GM23338 (cell line): ENCODE results near the gene EPHA4. TPM values are rescaled to one million over a fixed set of nuclear protein-coding genes. Genes with fewer than 3 reads are reported as not detected.

Experiments used
- ATAC-seq: fragments of 200-7000 bp; cut with Tn5 transposase; 3 replicates; pipeline ENCODE4 v1.9.1; 2020
- DNase-seq: peaks from one replicate; pipeline ENCODE4 v3.0.0-alpha.2; 2015; ENCODE audit warnings: low spot score
- H2AFZ ChIP-seq: fragments of 200-600 bp; sonication (generic); 2 replicates; pipeline ENCODE4 v1.8.0; 2016; ENCODE audit warnings: antibody characterized with exemption, mild to moderate bottlenecking, moderate library complexity
- H3F3A ChIP-seq: fragments of 200-600 bp; sonication (generic); replicated peaks from 2 replicates; pipeline ENCODE4 v1.8.0; 2017; ENCODE audit warnings: antibody characterized with exemption, mixed run types, low read depth
- H3K27ac ChIP-seq: fragments of 200-600 bp; sonication (generic); 2 replicates; pipeline ENCODE4 v1.6.1; 2016; ENCODE audit warnings: low read depth
- H3K27me3 ChIP-seq: fragments of 200-600 bp; sonication (generic); 2 replicates; pipeline ENCODE4 v1.8.0; 2016; ENCODE audit warnings: mild to moderate bottlenecking, mixed run types, moderate library complexity; ENCODE audit not compliant: insufficient read depth
- H3K36me3 ChIP-seq: fragments of 200-600 bp; sonication (generic); 2 replicates; pipeline ENCODE4 v1.8.0; 2016; ENCODE audit warnings: mild to moderate bottlenecking; ENCODE audit not compliant: insufficient read depth
- H3K4me1 ChIP-seq: fragments of 200-600 bp; sonication (generic); 2 replicates; pipeline ENCODE4 v1.8.0; 2016; ENCODE audit warnings: mild to moderate bottlenecking, moderate library complexity; ENCODE audit not compliant: insufficient read depth
- H3K4me2 ChIP-seq: fragments of 200-600 bp; sonication (generic); 2 replicates; pipeline ENCODE4 v1.7.1; 2017; ENCODE audit warnings: mixed run types
- H3K4me3 ChIP-seq: fragments of 200-600 bp; sonication (generic); 2 replicates; pipeline ENCODE4 v1.6.1; 2016; ENCODE audit warnings: mixed run types
- H3K79me2 ChIP-seq: fragments of 200-600 bp; sonication (generic); replicated peaks from 2 replicates; pipeline ENCODE4 v1.8.0; 2017; ENCODE audit warnings: mild to moderate bottlenecking; ENCODE audit not compliant: insufficient read depth
- H3K9me2 ChIP-seq: fragments of 200-600 bp; sonication (generic); 2 replicates; pipeline ENCODE4 v1.8.0; 2017; ENCODE audit not compliant: insufficient read depth
- H4K20me1 ChIP-seq: fragments of 200-600 bp; sonication (generic); replicated peaks from 2 replicates; pipeline ENCODE4 v1.8.0; 2017; ENCODE audit warnings: mild to moderate bottlenecking; ENCODE audit not compliant: insufficient read depth
- H3K27ac Mint-ChIP-seq: 2 replicates; pipeline ENCODE4 v1.8.0; 2020; ENCODE audit warnings: inconsistent platforms, mild to moderate bottlenecking, moderate library complexity, mixed read lengths
- H3K27me3 Mint-ChIP-seq: 3 replicates; pipeline ENCODE4 v1.8.0; 2022; ENCODE audit warnings: low read depth, mild to moderate bottlenecking, moderate library complexity, mixed read lengths, inconsistent platforms; ENCODE audit not compliant: insufficient read depth, poor library complexity
- H3K36me3 Mint-ChIP-seq: 3 replicates; pipeline ENCODE4 v1.8.0; 2021; ENCODE audit warnings: low read depth, mild to moderate bottlenecking, inconsistent platforms, moderate library complexity, mixed read lengths
- H3K4me1 Mint-ChIP-seq: 3 replicates; pipeline ENCODE4 v1.8.0; 2020; ENCODE audit warnings: mild to moderate bottlenecking, inconsistent platforms, mixed read lengths
- H3K4me3 Mint-ChIP-seq: 3 replicates; pipeline ENCODE4 v1.8.0; 2021; ENCODE audit warnings: moderate library complexity, mild to moderate bottlenecking, inconsistent platforms, mixed read lengths
- H3K9me3 Mint-ChIP-seq: 3 replicates; pipeline ENCODE4 v1.8.0; 2020; ENCODE audit warnings: moderate library complexity, mild to moderate bottlenecking, inconsistent platforms, mixed read lengths
- CREB1 ChIP-seq: fragments of 250-450 bp; sonication (Bioruptor Pico); IDR thresholded peaks from 2 replicates; pipeline ENCODE4 v1.5.0; 2020; ENCODE audit warnings: low read depth, mild to moderate bottlenecking, moderate library complexity
- CTCF ChIP-seq, 2 experiments: fragments of 200-600 bp in 1 of 2; sonication (generic) in 1 of 2; conservative IDR thresholded peaks; 2 replicates each; pipeline versions ENCODE4 v1.5.1 to v1.6.1; 2016 to 2017; ENCODE audit warnings: antibody characterized with exemption in 2 of 2, low read depth in 2 of 2, mild to moderate bottlenecking in 2 of 2, moderate library complexity in 1 of 2
- ETS1 ChIP-seq: IDR thresholded peaks from 2 replicates; pipeline ENCODE4 v1.6.1; 2016; ENCODE audit warnings: antibody characterized with exemption
- EZH2 ChIP-seq: fragments of 200-600 bp; sonication (generic); IDR thresholded peaks from one replicate; pipeline ENCODE4 v1.8.0; 2017; ENCODE audit warnings: antibody characterized with exemption, mild to moderate bottlenecking, low read depth; ENCODE audit not compliant: unreplicated experiment
- EZH2phosphoT487 ChIP-seq: fragments of 200-600 bp; sonication (generic); IDR thresholded peaks from one replicate; pipeline ENCODE4 v1.8.1; 2018; ENCODE audit warnings: antibody characterized with exemption; ENCODE audit not compliant: unreplicated experiment
- JUNB ChIP-seq: IDR thresholded peaks from one replicate; pipeline ENCODE4 v1.6.1; 2016; ENCODE audit warnings: antibody characterized with exemption; ENCODE audit not compliant: unreplicated experiment
- NANOG ChIP-seq: IDR thresholded peaks from 2 replicates; pipeline ENCODE4 v1.6.1; 2016; ENCODE audit warnings: antibody characterized with exemption, borderline replicate concordance
- POLR2AphosphoS5 ChIP-seq: IDR thresholded peaks from 2 replicates; pipeline ENCODE4 v1.6.1; 2016; ENCODE audit warnings: antibody characterized with exemption, low read depth
- REST ChIP-seq: IDR thresholded peaks from one replicate; pipeline ENCODE4 v1.6.1; 2018; ENCODE audit warnings: antibody characterized with exemption; ENCODE audit not compliant: unreplicated experiment
- STAT1 ChIP-seq: IDR thresholded peaks from one replicate; pipeline ENCODE4 v1.6.1; 2016; ENCODE audit warnings: antibody characterized with exemption; ENCODE audit not compliant: unreplicated experiment
- ZNF114 ChIP-seq: fragments of 250-450 bp; sonication (Bioruptor Pico); IDR thresholded peaks from 2 replicates; pipeline ENCODE4 v1.5.0; 2020; ENCODE audit warnings: mild to moderate bottlenecking, moderate library complexity
- ZNF331 ChIP-seq: fragments of 250-450 bp; sonication (Bioruptor Pico); IDR thresholded peaks from 2 replicates; pipeline ENCODE4 v1.5.0; 2020; ENCODE audit warnings: low read depth, mild to moderate bottlenecking, moderate library complexity
- polyA plus RNA-seq: library from polyadenylated mRNA; unstranded; fragments of >200 nt; fragmentation: Nextera tagmentation; extraction: Ambion mirVana; gene quantifications from 2 replicates; pipeline ENCODE4 v1.2.1, GENCODE V29; 2016
- total RNA-seq: library from RNA; depleted of rRNA; stranded (reverse); fragments of >200 nt; shearing (Covaris generic); gene quantifications from 2 replicates; pipeline ENCODE4 v1.2.3, GENCODE V29; 2014
- TF ChIP-seq, protein P1 (sequence below): fragments of 250-450 bp; sonication (Bioruptor Pico); IDR thresholded peaks from 2 replicates; pipeline ENCODE4 v1.5.0; 2020; ENCODE audit warnings: mild to moderate bottlenecking, moderate library complexity

The EPHA4 gene
- total and polyA plus RNA-seq, 2 experiments from 2014 or later: 4.1 to 6.2 TPM

DNA sequence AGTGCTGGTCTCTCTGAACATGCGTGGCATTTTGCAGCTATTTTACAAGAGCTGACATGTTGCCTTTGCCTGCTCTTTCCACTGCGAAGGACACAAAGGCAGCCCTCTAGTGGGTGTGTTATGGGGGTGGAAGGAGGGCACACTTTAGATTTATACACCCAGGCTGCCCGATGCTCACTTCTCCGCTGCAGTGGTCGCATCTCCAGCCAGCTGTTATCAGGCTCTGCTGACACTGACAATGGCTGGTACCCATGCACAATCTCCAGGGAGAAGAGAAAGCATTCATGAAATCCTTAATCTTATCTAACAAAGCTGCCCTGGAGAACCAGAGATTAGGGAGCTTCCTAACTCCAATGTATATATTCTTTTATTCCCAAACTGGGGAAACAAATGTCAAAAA is 113.5 kb downstream of the EPHA4 start:
- no peak overlapping the region for H3K4me2 ChIP-seq
- TF ChIP-seq CTCF (conservative IDR thresholded peaks at IDR 0.05; ENCODE audit: low read depth in 2 of 2) (no peak), REST (no peak), JUNB (no peak), POLR2AphosphoS5 (no peak), CREB1 (CRISPR knock-in tag) (no peak), ZNF114 (CRISPR knock-in tag) (no peak), STAT1 (no peak), ETS1 (no peak), ZNF331 (CRISPR knock-in tag) (no peak), EZH2 (no peak), NANOG (no peak), EZH2phosphoT487 (no peak)
- TF ChIP-seq, protein P1, sequence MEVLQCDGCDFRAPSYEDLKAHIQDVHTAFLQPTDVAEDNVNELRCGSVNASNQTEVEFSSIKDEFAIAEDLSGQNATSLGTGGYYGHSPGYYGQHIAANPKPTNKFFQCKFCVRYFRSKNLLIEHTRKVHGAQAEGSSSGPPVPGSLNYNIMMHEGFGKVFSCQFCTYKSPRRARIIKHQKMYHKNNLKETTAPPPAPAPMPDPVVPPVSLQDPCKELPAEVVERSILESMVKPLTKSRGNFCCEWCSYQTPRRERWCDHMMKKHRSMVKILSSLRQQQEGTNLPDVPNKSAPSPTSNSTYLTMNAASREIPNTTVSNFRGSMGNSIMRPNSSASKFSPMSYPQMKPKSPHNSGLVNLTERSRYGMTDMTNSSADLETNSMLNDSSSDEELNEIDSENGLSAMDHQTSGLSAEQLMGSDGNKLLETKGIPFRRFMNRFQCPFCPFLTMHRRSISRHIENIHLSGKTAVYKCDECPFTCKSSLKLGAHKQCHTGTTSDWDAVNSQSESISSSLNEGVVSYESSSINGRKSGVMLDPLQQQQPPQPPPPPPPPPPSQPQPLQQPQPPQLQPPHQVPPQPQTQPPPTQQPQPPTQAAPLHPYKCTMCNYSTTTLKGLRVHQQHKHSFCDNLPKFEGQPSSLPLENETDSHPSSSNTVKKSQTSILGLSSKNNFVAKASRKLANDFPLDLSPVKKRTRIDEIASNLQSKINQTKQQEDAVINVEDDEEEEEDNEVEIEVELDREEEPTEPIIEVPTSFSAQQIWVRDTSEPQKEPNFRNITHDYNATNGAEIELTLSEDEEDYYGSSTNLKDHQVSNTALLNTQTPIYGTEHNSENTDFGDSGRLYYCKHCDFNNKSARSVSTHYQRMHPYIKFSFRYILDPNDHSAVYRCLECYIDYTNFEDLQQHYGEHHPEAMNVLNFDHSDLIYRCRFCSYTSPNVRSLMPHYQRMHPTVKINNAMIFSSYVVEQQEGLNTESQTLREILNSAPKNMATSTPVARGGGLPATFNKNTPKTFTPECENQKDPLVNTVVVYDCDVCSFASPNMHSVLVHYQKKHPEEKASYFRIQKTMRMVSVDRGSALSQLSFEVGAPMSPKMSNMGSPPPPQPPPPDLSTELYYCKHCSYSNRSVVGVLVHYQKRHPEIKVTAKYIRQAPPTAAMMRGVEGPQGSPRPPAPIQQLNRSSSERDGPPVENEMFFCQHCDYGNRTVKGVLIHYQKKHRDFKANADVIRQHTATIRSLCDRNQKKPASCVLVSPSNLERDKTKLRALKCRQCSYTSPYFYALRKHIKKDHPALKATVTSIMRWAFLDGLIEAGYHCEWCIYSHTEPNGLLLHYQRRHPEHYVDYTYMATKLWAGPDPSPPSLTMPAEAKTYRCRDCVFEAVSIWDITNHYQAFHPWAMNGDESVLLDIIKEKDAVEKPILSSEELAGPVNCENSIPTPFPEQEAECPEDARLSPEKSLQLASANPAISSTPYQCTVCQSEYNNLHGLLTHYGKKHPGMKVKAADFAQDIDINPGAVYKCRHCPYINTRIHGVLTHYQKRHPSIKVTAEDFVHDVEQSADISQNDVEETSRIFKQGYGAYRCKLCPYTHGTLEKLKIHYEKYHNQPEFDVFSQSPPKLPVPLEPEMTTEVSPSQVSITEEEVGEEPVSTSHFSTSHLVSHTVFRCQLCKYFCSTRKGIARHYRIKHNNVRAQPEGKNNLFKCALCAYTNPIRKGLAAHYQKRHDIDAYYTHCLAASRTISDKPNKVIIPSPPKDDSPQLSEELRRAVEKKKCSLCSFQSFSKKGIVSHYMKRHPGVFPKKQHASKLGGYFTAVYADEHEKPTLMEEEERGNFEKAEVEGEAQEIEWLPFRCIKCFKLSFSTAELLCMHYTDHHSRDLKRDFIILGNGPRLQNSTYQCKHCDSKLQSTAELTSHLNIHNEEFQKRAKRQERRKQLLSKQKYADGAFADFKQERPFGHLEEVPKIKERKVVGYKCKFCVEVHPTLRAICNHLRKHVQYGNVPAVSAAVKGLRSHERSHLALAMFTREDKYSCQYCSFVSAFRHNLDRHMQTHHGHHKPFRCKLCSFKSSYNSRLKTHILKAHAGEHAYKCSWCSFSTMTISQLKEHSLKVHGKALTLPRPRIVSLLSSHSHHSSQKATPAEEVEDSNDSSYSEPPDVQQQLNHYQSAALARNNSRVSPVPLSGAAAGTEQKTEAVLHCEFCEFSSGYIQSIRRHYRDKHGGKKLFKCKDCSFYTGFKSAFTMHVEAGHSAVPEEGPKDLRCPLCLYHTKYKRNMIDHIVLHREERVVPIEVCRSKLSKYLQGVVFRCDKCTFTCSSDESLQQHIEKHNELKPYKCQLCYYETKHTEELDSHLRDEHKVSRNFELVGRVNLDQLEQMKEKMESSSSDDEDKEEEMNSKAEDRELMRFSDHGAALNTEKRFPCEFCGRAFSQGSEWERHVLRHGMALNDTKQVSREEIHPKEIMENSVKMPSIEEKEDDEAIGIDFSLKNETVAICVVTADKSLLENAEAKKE: no peak

More for the DNA sequence above, 113.5 kb downstream of the EPHA4 start:
- H3K9me2 ChIP-seq: no peaks in the 10 kb centered on the region
- no peak overlapping the region for H2AFZ ChIP-seq
- H3K27me3 ChIP-seq: peaks cover under 1% of the 10 kb centered on the region; the same call in 1 of the 2 replicates
- no peak overlapping the region for H3K4me3 Mint-ChIP-seq
- no peaks in the 10 kb centered on the region for H3K36me3 Mint-ChIP-seq
- DNase-seq (no peak), ATAC-seq (no peak)
- H3K36me3 ChIP-seq: no peaks in the 10 kb centered on the region
- H3K4me1 Mint-ChIP-seq: peaks cover 27% of the 10 kb centered on the region
- H3F3A ChIP-seq: no peaks in the 10 kb centered on the region
- H3K79me2 ChIP-seq: no peaks in the 10 kb centered on the region
- 0 out of 2 replicates have a peak, but pooled peaks cover 2% of the 10 kb centered on the region for H4K20me1 ChIP-seq
- peaks cover 15% of the 10 kb centered on the region; the same call in 1 of the 2 replicates for H3K4me1 ChIP-seq
- no peak overlapping the region for H3K27ac Mint-ChIP-seq
- H3K4me3 ChIP-seq: no peak overlapping the region
- no peaks in the 10 kb centered on the region for H3K27me3 Mint-ChIP-seq
- H3K27ac ChIP-seq: no peak overlapping the region
- no peaks in the 10 kb centered on the region for H3K9me3 Mint-ChIP-seq
